RWPE1 (cell line): ENCODE data around the gene UBE4B.

Experiments used
- CTCF ChIA-PET: fragments of 350-600 bp; sonication (Branson Sonifier 250); formaldehyde crosslinking; extraction: SDS; loops from one replicate; lab custom pipeline; 2021; lab: Yijun Ruan, JAX
- POLR2A ChIA-PET: fragments of 400-600 bp; formaldehyde crosslinking; extraction: SDS; loops from one replicate; lab custom pipeline; 2020; ENCODE audit warnings: antibody characterized with exemption; ENCODE audit not compliant: low non-redundant PET; lab: Yijun Ruan, JAX
- DNase-seq: peaks from one replicate; pipeline ENCODE4 v3.0.0; 2012; ENCODE audit warnings: low spot score
- H3K27ac ChIP-seq: fragments of 450-650 bp; 2 replicates; pipeline ENCODE4 v1.5.1; 2017
- CTCF ChIP-seq: fragments of 450-650 bp; conservative IDR thresholded peaks from 2 replicates; pipeline ENCODE4 v1.5.1; 2017; ENCODE audit warnings: low read depth, mild to moderate bottlenecking

The UBE4B gene

GRCh38 chr1:10132316-10132715 is 99.6 kb downstream of the UBE4B start:
- no peak for TF ChIP-seq CTCF
- ChIA-PET POLR2A (no interaction called here), CTCF (interaction anchor here (0.6 kb wide), 1 partner anchor 15 kb away, joined by 3 read pairs; no protein-coding TSS in a partner anchor)
- DNase-seq = no peak
- H3K27ac ChIP-seq = no peak overlapping the region

- TF ChIP-seq CTCF = no peak
- ChIA-PET CTCF (no interaction called here), POLR2A (no interaction called here)
- DNase-seq = no peak
- H3K27ac ChIP-seq = no peak overlapping the region
These were observed 100.1 kb downstream of the UBE4B start for GRCh38 chr1:10132852-10133251.

GRCh38 chr1:10140981-10141380 is 108.2 kb downstream of the UBE4B start:
- CTCF ChIA-PET = no interaction called here
- POLR2A ChIA-PET = no interaction called here
- no peak for TF ChIP-seq CTCF
- no peak overlapping the region for H3K27ac ChIP-seq
- DNase-seq = no peak

GRCh38 chr1:10143961-10144485 is 111.3 kb downstream of the UBE4B start:
- DNase-seq = no peak
- CTCF ChIA-PET = no interaction called here
- TF ChIP-seq CTCF = no peak
- POLR2A ChIA-PET = interaction anchor here (0.6 kb wide), 1 partner anchor 9 kb away, joined by 6 read pairs; no protein-coding TSS in a partner anchor
- no peak overlapping the region for H3K27ac ChIP-seq

GRCh38 chr1:10146391-10146790 is 113.6 kb downstream of the UBE4B start:
- H3K27ac ChIP-seq = no peak overlapping the region
- CTCF ChIA-PET = interaction anchor here (0.8 kb wide), 1 partner anchor 64 kb away, joined by 4 read pairs; no protein-coding TSS in a partner anchor
- POLR2A ChIA-PET = no interaction called here

GRCh38 chr1:10149231-10149630 is 116.5 kb downstream of the UBE4B start:
- ChIA-PET CTCF (no interaction called here), POLR2A (no interaction called here)
- no peak for DNase-seq
- no peak overlapping the region for H3K27ac ChIP-seq
- TF ChIP-seq CTCF = no peak

More at GRCh38 chr1:10146391-10146790, 113.6 kb downstream of the UBE4B start:
- DNase-seq = no peak
- TF ChIP-seq CTCF = no peak
